Spleen (tissue), 11 donors: Measurements from ENCODE around the gene THRSP. TPM values are rescaled to one million over a fixed set of nuclear protein-coding genes. Genes with fewer than 3 reads are reported as not detected.

Experiments
- DNase-seq: peaks from one replicate; pipeline ENCODE4 v3.0.0-alpha.2; 2020
- H3K27ac ChIP-seq, 8 donors: fragments of 200-600 bp; sonication (generic) in 7 of 8; 1 replicate in 4 of 8; 2 replicates in 4 of 8; pipeline versions ENCODE4 v1.5.0 to v1.8.0; 2016 to 2021; ENCODE audit warnings: inconsistent platforms in 4 of 8, mild to moderate bottlenecking in 4 of 8, moderate library complexity in 1 of 8
- H3K27me3 ChIP-seq, 7 donors: fragments of 200-600 bp; sonication (generic) in 6 of 7; replicated peaks in 1 of 7; 1 replicate in 4 of 7; 2 replicates in 3 of 7; pipeline versions ENCODE4 v1.5.0 to v1.8.0; 2016 to 2021; ENCODE audit warnings: inconsistent platforms in 3 of 7, mild to moderate bottlenecking in 1 of 7
- H3K36me3 ChIP-seq, 6 donors: fragments of 200-600 bp; sonication (generic) in 5 of 6; 1 replicate in 4 of 6; 2 replicates in 2 of 6; pipeline versions ENCODE4 v1.5.0 to v1.8.0; 2016 to 2021; ENCODE audit warnings: inconsistent platforms in 2 of 6
- H3K4me1 ChIP-seq, 6 donors: fragments of 200-600 bp; sonication (generic) in 5 of 6; 1 replicate in 3 of 6; 2 replicates in 3 of 6; pipeline versions ENCODE4 v1.5.0 to v1.8.0; 2016 to 2021; ENCODE audit warnings: inconsistent platforms in 3 of 6
- H3K4me3 ChIP-seq, 8 donors: fragments of 200-600 bp; sonication (generic) in 7 of 8; 1 replicate in 4 of 8; 2 replicates in 4 of 8; pipeline versions ENCODE4 v1.5.0 to v1.8.0; 2016 to 2021; ENCODE audit warnings: inconsistent platforms in 4 of 8, mild to moderate bottlenecking in 4 of 8, moderate library complexity in 2 of 8
- H3K9me3 ChIP-seq, 8 donors: fragments of 200-600 bp; sonication (generic) in 7 of 8; 1 replicate in 4 of 8; 2 replicates in 4 of 8; pipeline versions ENCODE4 v1.5.0 to v1.8.0; 2016 to 2021; ENCODE audit warnings: inconsistent platforms in 4 of 8
- POLR2A ChIP-seq, 3 donors: fragments of 450-650 bp; IDR thresholded peaks; one replicate each; pipeline ENCODE4 v1.5.1; 2017; ENCODE audit warnings: antibody characterized with exemption in 3 of 3, mild to moderate bottlenecking in 1 of 3
- POLR2AphosphoS5 ChIP-seq, 3 donors: sonication (generic); formaldehyde crosslinking; IDR thresholded peaks; one replicate each; pipeline ENCODE4 v1.5.1; 2017; ENCODE audit warnings: antibody characterized with exemption in 3 of 3
- WGBS, 5 donors: extraction: QIAGEN DNeasy Blood & Tissue Kit in 3 of 5; methylation state at CpG; one replicate each; pipeline versions ENCODE4 v1.1.5 to v1.1.7; 2013 to 2018; 5-methylcytosine and 5-hydroxymethylcytosine counted together
- intact Hi-C: fragments of 100-400 bp; cut with DNase I; formaldehyde crosslinking; loops from one replicate; pipeline ENCODE4 v1.15.0; 2023; ENCODE audit warnings: low total_unique reads
- polyA plus RNA-seq, 3 donors: library from polyadenylated mRNA; stranded (reverse); fragments of 200-250 nt; gene quantifications; one replicate each; pipeline ENCODE4 v1.2.1, GENCODE V29; 2013
- total RNA-seq, 7 donors: library from RNA; depleted of rRNA in 3 of 7; stranded (reverse); fragments of >200 nt in 3 of 7; fragmentation: NEBNext Ultra II Directional in 4 of 7; extraction: Animal tissue kit (Norgen Biotek cat#: 25700) in 4 of 7; gene quantifications; one replicate each; pipeline versions ENCODE4 v1.1.0 to v1.2.1, GENCODE V29; 2016 to 2021
- TF ChIP-seq, protein P1 (sequence below), 11 experiments: fragments of 200-600 bp in 7 of 11; fragments of 450-650 bp in 4 of 11; sonication (generic) in 4 of 11; IDR thresholded peaks in 8 of 11; conservative IDR thresholded peaks in 3 of 11; 1 replicate in 7 of 11; 2 replicates in 4 of 11; pipeline versions ENCODE4 v1.4.0 to v1.8.0; 2016 to 2021; ENCODE audit warnings: antibody characterized with exemption in 11 of 11, inconsistent platforms in 4 of 11, mild to moderate bottlenecking in 1 of 11
- donor health status: healthy with polysubstance abuse.
- donor health status: DM: no; HTN: no; CAD: no; lungs with moderate emphysema.
- donor health status: DM: no; HTN: no; CAD: no.
- donor health status: Bipolar disorder and iron deficiency.
- donor health status: healthy.
- donor health status: DM: no; HTN: no; CAD: no.
- donor health status: DM: yes; HTN: yes; CAD: no.

Gene THRSP
- total and polyA plus RNA-seq, 10 donors, result 0.13 to 0.29 TPM; not detected in 8

DNA sequence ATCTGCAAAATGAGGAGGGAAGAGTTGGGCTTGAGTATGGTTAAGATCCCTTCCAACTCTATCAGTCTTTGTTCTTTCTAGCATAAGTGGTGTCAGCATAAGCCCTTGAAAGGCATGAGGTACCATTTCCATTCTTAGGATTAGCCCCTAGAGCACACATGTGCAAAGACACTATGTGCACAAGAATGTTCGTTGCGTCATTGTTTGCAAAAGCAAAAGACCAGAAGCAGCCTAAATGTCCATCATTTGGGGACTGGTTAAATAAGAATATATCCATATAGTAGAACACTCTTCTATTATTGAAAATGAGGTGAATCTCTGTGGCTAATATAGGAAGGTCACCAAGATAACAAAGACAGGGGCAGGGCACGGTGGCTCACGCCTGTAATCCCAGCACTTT lies 30.6 kb upstream of the THRSP start:
- H3K27me3 ChIP-seq, result no peaks in the 10 kb centered on the region
- H3K4me3 ChIP-seq, result no peak overlapping the region
- no peaks in the 10 kb centered on the region for H3K36me3 ChIP-seq
- 45 to 90% (median 61%) methylated on average over 4 of the region's 4 CpGs for WGBS, 5 donors
- intact Hi-C loops, result no loop called here
- H3K4me1 ChIP-seq, result peaks cover 0 to 12% (median 0%) of the 10 kb centered on the region in 6 donors
- DNase-seq, result no peak
- TF ChIP-seq POLR2A (IDR thresholded peaks at IDR 0.05) (no peak), POLR2AphosphoS5 (IDR thresholded peaks at IDR 0.05) (no peak)
- TF ChIP-seq, protein P1, sequence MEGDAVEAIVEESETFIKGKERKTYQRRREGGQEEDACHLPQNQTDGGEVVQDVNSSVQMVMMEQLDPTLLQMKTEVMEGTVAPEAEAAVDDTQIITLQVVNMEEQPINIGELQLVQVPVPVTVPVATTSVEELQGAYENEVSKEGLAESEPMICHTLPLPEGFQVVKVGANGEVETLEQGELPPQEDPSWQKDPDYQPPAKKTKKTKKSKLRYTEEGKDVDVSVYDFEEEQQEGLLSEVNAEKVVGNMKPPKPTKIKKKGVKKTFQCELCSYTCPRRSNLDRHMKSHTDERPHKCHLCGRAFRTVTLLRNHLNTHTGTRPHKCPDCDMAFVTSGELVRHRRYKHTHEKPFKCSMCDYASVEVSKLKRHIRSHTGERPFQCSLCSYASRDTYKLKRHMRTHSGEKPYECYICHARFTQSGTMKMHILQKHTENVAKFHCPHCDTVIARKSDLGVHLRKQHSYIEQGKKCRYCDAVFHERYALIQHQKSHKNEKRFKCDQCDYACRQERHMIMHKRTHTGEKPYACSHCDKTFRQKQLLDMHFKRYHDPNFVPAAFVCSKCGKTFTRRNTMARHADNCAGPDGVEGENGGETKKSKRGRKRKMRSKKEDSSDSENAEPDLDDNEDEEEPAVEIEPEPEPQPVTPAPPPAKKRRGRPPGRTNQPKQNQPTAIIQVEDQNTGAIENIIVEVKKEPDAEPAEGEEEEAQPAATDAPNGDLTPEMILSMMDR (IDR thresholded peaks at IDR 0.05 in 8 of 11, conservative IDR thresholded peaks at IDR 0.05 in 3 of 11), result no peak
- H3K9me3 ChIP-seq, result no peaks in the 10 kb centered on the region
- H3K27ac ChIP-seq, result no peak overlapping the region

DNA sequence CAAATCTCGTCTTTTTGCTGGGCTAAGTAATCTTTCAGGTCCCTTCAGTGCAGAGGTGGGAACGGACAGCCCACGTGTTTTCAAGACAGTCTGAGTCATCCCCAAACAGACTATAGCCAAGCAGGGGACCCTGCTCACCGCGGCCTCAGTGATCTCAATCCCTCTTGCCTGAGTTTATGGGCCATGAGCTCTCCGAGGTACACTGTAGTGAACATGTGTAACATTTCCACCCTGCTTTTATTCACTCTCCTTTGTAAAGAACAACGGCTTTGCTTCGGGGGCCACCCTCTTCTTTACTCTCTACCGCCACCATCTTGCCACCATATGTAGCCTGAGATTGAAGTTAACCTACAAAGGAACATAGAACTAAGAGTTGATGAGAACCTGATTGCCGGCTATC lies 29.0 kb upstream of the THRSP start:
- intact Hi-C loops, result no loop called here
- Histone ChIP-seq H3K27me3 (no peaks in the 10 kb centered on the region), H3K36me3 (no peaks in the 10 kb centered on the region), H3K27ac (no peak overlapping the region), H3K9me3 (no peaks in the 10 kb centered on the region), H3K4me3 (no peak overlapping the region), H3K4me1 (peaks cover 0 to 17% (median 5%) of the 10 kb centered on the region in 6 donors)
- TF ChIP-seq, protein P1 (IDR thresholded peaks at IDR 0.05 in 8 of 11, conservative IDR thresholded peaks at IDR 0.05 in 3 of 11), result no peak
- TF ChIP-seq POLR2AphosphoS5 (IDR thresholded peaks at IDR 0.05) (no peak), POLR2A (IDR thresholded peaks at IDR 0.05) (no peak)
- 71 to 83% (median 74%) methylated on average over 10 of the region's 10 CpGs for WGBS, 5 donors
- no peak for DNase-seq

DNA sequence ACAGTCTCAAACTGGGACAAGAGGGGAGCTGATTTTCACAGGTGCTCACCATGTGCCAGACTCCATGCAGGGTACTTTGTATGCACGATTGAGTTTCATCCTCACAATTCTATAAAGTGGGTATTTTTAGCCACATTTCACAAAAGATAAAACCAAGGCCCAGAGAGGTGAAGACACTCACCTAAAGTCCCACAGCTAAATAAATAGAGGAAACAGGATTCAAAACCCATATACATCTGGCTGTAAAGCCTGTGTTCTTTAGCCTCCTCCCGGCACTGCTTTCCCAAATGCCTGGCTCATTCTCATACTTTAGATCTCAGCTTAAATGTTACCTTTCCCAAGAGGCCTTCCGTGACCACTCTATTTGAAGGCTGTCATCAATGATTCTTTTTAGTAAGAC lies 27.3 kb upstream of the THRSP start:
- WGBS, 5 donors, result 85 to 97% (median 94%) methylated on average over 3 of the region's 3 CpGs
- TF ChIP-seq, protein P1 (IDR thresholded peaks at IDR 0.05 in 8 of 11, conservative IDR thresholded peaks at IDR 0.05 in 3 of 11), result no peak
- no peak for TF ChIP-seq POLR2A (IDR thresholded peaks at IDR 0.05)
- no peak for TF ChIP-seq POLR2AphosphoS5 (IDR thresholded peaks at IDR 0.05)
- no peak for DNase-seq
- Histone ChIP-seq H3K36me3 (no peaks in the 10 kb centered on the region), H3K27ac (no peak overlapping the region), H3K27me3 (no peaks in the 10 kb centered on the region), H3K9me3 (no peaks in the 10 kb centered on the region), H3K4me1 (peaks cover 0 to 23% (median 15%) of the 10 kb centered on the region in 6 donors), H3K4me3 (no peak overlapping the region)
- intact Hi-C loops, result no loop called here

DNA sequence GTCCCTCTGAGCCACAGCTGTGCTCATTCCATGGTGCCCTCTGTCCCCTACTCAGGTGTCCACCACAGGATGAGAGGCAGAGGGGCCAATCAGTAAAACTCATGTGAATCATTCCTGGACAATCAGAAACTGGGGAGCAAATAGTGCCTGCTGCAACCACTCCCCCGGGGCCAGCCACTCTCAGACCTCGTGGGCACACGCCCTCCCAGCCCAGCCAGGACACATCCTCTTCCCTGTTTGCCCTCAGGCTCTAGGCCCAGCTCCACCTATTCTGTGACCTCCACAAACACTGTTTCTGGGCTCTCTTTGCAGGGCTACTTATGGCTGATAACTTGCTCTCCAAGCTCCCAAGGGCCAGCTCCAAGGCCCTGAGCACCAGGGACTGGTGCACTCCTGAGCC lies 26.6 kb upstream of the THRSP start:
- Histone ChIP-seq H3K27me3 (no peaks in the 10 kb centered on the region), H3K4me1 (peaks cover 0 to 18% (median 15%) of the 10 kb centered on the region in 6 donors), H3K9me3 (no peaks in the 10 kb centered on the region), H3K4me3 (no peak overlapping the region), H3K36me3 (no peaks in the 10 kb centered on the region), H3K27ac (no peak overlapping the region)
- intact Hi-C loops, result no loop called here
- DNase-seq, result no peak
- 51 to 79% (median 63%) methylated on average over 3 of the region's 3 CpGs for WGBS, 5 donors
- TF ChIP-seq POLR2A (IDR thresholded peaks at IDR 0.05) (no peak), POLR2AphosphoS5 (IDR thresholded peaks at IDR 0.05) (no peak)
- TF ChIP-seq, protein P1 (IDR thresholded peaks at IDR 0.05 in 8 of 11, conservative IDR thresholded peaks at IDR 0.05 in 3 of 11), result no peak
